ENCODE results near the gene FOLR1. TPM values are rescaled to one million over a fixed set of nuclear protein-coding genes. Genes with fewer than 3 reads are reported as not detected.
"Not testable (repeated sequence)": the region's sequence is repeated elsewhere in the genome, so short reads cannot be mapped to it uniquely, and the experiment has no call there.

FOLR1 gene
- total RNA-seq, 1 experiment from 2014 or later, result not detected

- CTCF ChIA-PET, result interaction anchor here (0.6 to 0.9 kb wide), 3 partner anchors 11 to 336 kb away, joined by 3 to 6 read pairs (median 4); no protein-coding TSS in a partner anchor
- TF ChIP-seq, protein P1, sequence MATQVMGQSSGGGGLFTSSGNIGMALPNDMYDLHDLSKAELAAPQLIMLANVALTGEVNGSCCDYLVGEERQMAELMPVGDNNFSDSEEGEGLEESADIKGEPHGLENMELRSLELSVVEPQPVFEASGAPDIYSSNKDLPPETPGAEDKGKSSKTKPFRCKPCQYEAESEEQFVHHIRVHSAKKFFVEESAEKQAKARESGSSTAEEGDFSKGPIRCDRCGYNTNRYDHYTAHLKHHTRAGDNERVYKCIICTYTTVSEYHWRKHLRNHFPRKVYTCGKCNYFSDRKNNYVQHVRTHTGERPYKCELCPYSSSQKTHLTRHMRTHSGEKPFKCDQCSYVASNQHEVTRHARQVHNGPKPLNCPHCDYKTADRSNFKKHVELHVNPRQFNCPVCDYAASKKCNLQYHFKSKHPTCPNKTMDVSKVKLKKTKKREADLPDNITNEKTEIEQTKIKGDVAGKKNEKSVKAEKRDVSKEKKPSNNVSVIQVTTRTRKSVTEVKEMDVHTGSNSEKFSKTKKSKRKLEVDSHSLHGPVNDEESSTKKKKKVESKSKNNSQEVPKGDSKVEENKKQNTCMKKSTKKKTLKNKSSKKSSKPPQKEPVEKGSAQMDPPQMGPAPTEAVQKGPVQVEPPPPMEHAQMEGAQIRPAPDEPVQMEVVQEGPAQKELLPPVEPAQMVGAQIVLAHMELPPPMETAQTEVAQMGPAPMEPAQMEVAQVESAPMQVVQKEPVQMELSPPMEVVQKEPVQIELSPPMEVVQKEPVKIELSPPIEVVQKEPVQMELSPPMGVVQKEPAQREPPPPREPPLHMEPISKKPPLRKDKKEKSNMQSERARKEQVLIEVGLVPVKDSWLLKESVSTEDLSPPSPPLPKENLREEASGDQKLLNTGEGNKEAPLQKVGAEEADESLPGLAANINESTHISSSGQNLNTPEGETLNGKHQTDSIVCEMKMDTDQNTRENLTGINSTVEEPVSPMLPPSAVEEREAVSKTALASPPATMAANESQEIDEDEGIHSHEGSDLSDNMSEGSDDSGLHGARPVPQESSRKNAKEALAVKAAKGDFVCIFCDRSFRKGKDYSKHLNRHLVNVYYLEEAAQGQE (IDR thresholded peaks at IDR 0.05; ENCODE audit: insufficient read depth in 1 of 2, low read depth in 2 of 2, low read length in 1 of 2), result no peak
- TF ChIP-seq POLR2AphosphoS5 (IDR thresholded peaks at IDR 0.05; ENCODE audit: low read depth, low read length) (no peak), TCF7L2 (IDR thresholded peaks at IDR 0.05; ENCODE audit: low read depth, low read length) (no peak), CTCF (IDR thresholded peaks at IDR 0.05) (no peak), SIN3A (IDR thresholded peaks at IDR 0.05; ENCODE audit: borderline replicate concordance, insufficient read depth, low read depth, low read length) (no peak)
- Histone ChIP-seq H3K27ac (ENCODE audit: low read length) (no peak overlapping the region), H3K36me3 (ENCODE audit: control insufficient read depth, insufficient read depth, low read length) (no peaks in the 10 kb centered on the region), H3K4me3 (ENCODE audit: low read depth in 2 of 2, low read length in 2 of 2) (no peak overlapping the region), H3K4me1 (ENCODE audit: control insufficient read depth, insufficient read depth, low read length) (no peaks in the 10 kb centered on the region), H3K27me3 (ENCODE audit: control insufficient read depth, insufficient read depth, low read length) (no peaks in the 10 kb centered on the region), H3K9me3 (ENCODE audit: control insufficient read depth, insufficient read depth, low read depth, low read length) (no peaks in the 10 kb centered on the region)
- POLR2A ChIA-PET, result no interaction called here
- ATAC-seq (no peak), DNase-seq (ENCODE audit: low read depth, low spot score) (no peak)
- intact Hi-C loops (cut with micrococcal nuclease; ENCODE audit: unreplicated experiment) (no loop called here), in situ Hi-C loops (cut with HindIII; ENCODE audit: low pct_unique_long_range_greater_than_20kb, low sequenced_read_pairs) (no loop called here)
- no TSS peak for BruUV-seq (replicated peaks)
Measured at GRCh38 chr11:72190631-72191071, 1.3 kb upstream of the FOLR1 start.

- no peak for TF ChIP-seq CTCF (IDR thresholded peaks at IDR 0.05)
- no peak for TF ChIP-seq POLR2AphosphoS5 (IDR thresholded peaks at IDR 0.05; ENCODE audit: low read depth, low read length)
- TF ChIP-seq, protein P1 (IDR thresholded peaks at IDR 0.05; ENCODE audit: insufficient read depth in 1 of 2, low read depth in 2 of 2, low read length in 1 of 2), result no peak
- no peak for TF ChIP-seq TCF7L2 (IDR thresholded peaks at IDR 0.05; ENCODE audit: low read depth, low read length)
- TF ChIP-seq SIN3A (IDR thresholded peaks at IDR 0.05; ENCODE audit: borderline replicate concordance, insufficient read depth, low read depth, low read length), result no peak
- POLR2A ChIA-PET, result interaction anchor here (0.6 to 0.7 kb wide), 2 partner anchors 161 to 251 kb away, joined by 3 to 7 read pairs; no protein-coding TSS in a partner anchor
- intact Hi-C loops (cut with micrococcal nuclease; ENCODE audit: unreplicated experiment), result no loop called here
Measured at GRCh38 chr11:72195518-72196270, 3.8 kb downstream of the FOLR1 start.

DNA sequence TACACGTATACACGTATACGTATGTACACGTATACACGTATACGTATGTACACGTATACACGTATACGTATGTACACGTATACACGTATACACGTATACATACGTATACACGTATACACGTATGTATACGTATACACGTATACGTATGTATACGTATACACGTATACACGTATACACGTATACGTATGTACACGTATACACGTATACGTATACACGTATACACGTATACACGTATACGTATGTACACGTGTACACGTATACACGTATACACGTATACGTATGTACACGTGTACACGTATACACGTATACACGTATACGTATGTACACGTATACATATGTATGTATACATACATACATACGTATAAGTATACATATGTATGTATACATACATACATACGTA is 9.5 kb downstream of the FOLR1 start:
- H3K27me3 ChIP-seq (ENCODE audit: control insufficient read depth, insufficient read depth, low read length), result not testable (repeated sequence)

More at GRCh38 chr11:72195518-72196270, 3.8 kb downstream of the FOLR1 start:
- Histone ChIP-seq H3K4me1 (ENCODE audit: control insufficient read depth, insufficient read depth, low read length) (no peaks in the 10 kb centered on the region), H3K27ac (ENCODE audit: low read length) (no peak overlapping the region), H3K27me3 (ENCODE audit: control insufficient read depth, insufficient read depth, low read length) (no peaks in the 10 kb centered on the region), H3K36me3 (ENCODE audit: control insufficient read depth, insufficient read depth, low read length) (no peaks in the 10 kb centered on the region), H3K9me3 (ENCODE audit: control insufficient read depth, insufficient read depth, low read depth, low read length) (no peaks in the 10 kb centered on the region), H3K4me3 (ENCODE audit: low read depth in 2 of 2, low read length in 2 of 2) (no peak overlapping the region)
- no peak for DNase-seq (ENCODE audit: low read depth, low spot score)
- in situ Hi-C loops (cut with HindIII; ENCODE audit: low pct_unique_long_range_greater_than_20kb, low sequenced_read_pairs), result no loop called here
- CTCF ChIA-PET, result interaction anchor here (0.8 kb wide), 1 partner anchor 235 kb away, joined by 3 read pairs; no protein-coding TSS in a partner anchor
- BruUV-seq (replicated peaks), result no TSS peak
- ATAC-seq, result no peak

More for the DNA sequence above, 9.5 kb downstream of the FOLR1 start:
- DNase-seq (ENCODE audit: low read depth, low spot score); CTCF ChIA-PET; H3K36me3 ChIP-seq (ENCODE audit: control insufficient read depth, insufficient read depth, low read length); H3K4me3 ChIP-seq (ENCODE audit: low read depth in 2 of 2, low read length in 2 of 2); H3K4me1 ChIP-seq (ENCODE audit: control insufficient read depth, insufficient read depth, low read length); POLR2A ChIA-PET; H3K9me3 ChIP-seq (ENCODE audit: control insufficient read depth, insufficient read depth, low read depth, low read length); BruUV-seq (replicated peaks); in situ Hi-C loops (cut with HindIII; ENCODE audit: low pct_unique_long_range_greater_than_20kb, low sequenced_read_pairs); ATAC-seq; intact Hi-C loops (cut with micrococcal nuclease; ENCODE audit: unreplicated experiment); H3K27ac ChIP-seq (ENCODE audit: low read length): not testable (repeated sequence)
